ENCODE data around the gene RAD51B.

The RAD51B gene

GRCh38 chr14:67919259-67920032, 99.9 kb downstream of the RAD51B start:
- no peak for TF ChIP-seq CTCF (IDR thresholded peaks at IDR 0.05; ENCODE audit: borderline replicate concordance, insufficient read depth, low read depth, low read length)

DNA sequence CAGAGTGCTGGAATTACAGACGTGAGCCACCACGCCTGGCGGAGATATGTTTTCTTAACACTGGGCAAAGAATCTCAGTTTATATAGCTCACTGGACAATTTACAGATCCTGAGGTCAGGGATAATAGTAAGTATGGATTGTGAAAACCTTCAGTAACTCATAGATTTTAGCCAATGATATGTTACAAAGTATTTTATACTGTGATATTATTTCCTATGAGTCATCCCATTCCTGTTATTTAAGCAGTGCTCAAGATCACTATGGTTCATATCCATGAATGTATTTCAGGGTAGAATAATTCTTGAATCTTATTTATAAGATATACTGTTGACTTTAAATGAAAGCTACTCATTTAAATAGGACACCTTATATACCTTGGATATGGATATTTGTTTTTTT, 107.2 kb downstream of the RAD51B start:
- TF ChIP-seq CTCF (IDR thresholded peaks at IDR 0.05; ENCODE audit: borderline replicate concordance, insufficient read depth, low read depth, low read length), result no peak
- no peak overlapping the region for H3K4me3 ChIP-seq (ENCODE audit: low read depth, low read length)

More at GRCh38 chr14:67919259-67920032, 99.9 kb downstream of the RAD51B start:
- H3K4me3 ChIP-seq (ENCODE audit: low read depth, low read length), result no peak overlapping the region

- TF ChIP-seq CTCF (IDR thresholded peaks at IDR 0.05; ENCODE audit: borderline replicate concordance, insufficient read depth, low read depth, low read length), result no peak
- H3K4me3 ChIP-seq (ENCODE audit: low read depth, low read length), result no peak overlapping the region
Observed at GRCh38 chr14:67927244-67927643, 107.7 kb downstream of the RAD51B start.

- H3K4me3 ChIP-seq (ENCODE audit: low read depth, low read length), result no peak overlapping the region
- TF ChIP-seq CTCF (IDR thresholded peaks at IDR 0.05; ENCODE audit: borderline replicate concordance, insufficient read depth, low read depth, low read length), result no peak
Observed at GRCh38 chr14:67928375-67928774, 108.8 kb downstream of the RAD51B start.

- no peak overlapping the region for H3K4me3 ChIP-seq (ENCODE audit: low read depth, low read length)
- TF ChIP-seq CTCF (IDR thresholded peaks at IDR 0.05; ENCODE audit: borderline replicate concordance, insufficient read depth, low read depth, low read length), result no peak
Observed at GRCh38 chr14:67932708-67933246, 113.2 kb downstream of the RAD51B start.

GRCh38 chr14:67933266-67933665, 113.7 kb downstream of the RAD51B start:
- H3K4me3 ChIP-seq (ENCODE audit: low read depth, low read length), result no peak overlapping the region
- no peak for TF ChIP-seq CTCF (IDR thresholded peaks at IDR 0.05; ENCODE audit: borderline replicate concordance, insufficient read depth, low read depth, low read length)

DNA sequence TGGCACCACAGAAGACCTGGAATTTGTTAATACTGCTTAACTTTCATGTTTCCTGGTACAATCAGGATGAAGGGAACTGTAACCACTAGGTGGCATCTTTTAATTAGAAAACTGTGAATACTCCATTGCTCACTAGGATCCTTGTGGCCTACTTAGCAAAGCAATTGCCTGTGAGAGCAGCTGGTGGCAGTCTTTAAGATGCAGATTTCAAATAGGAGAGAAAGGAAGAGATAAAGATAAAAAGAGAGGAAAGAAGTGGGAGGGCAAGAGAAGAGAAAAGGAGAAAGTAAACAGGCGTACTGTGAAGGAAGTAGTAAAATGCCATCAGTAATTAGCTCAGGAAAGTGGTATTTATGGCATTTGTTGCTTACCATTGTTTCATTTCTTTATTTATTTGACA, 114.5 kb downstream of the RAD51B start:
- H3K4me3 ChIP-seq (ENCODE audit: low read depth, low read length), result no peak overlapping the region
- peak; percentile 21; the same call in 1 of the 2 replicates for TF ChIP-seq CTCF (IDR thresholded peaks at IDR 0.05; ENCODE audit: borderline replicate concordance, insufficient read depth, low read depth, low read length)
